Measurements from ENCODE around the gene NCK2. TPM values are rescaled to one million over a fixed set of nuclear protein-coding genes. Genes with fewer than 3 reads are reported as not detected.

The NCK2 gene
- total RNA-seq, 2 experiments from 2014 or later: 84.7 to 87.5 TPM

- peak overlapping the region; percentile 99 for H3K27ac Mint-ChIP-seq
- peak; percentile 16 for ATAC-seq
- H3K4me3 Mint-ChIP-seq: peak overlapping the region; percentile 97
- no peaks in the 10 kb centered on the region for H3K27me3 Mint-ChIP-seq
- peaks cover 63% of the 10 kb centered on the region for H3K36me3 Mint-ChIP-seq (ENCODE audit: low read depth)
- ChIA-PET CTCF (interaction anchor here (0.6 to 2.4 kb wide), 10 partner anchors 8 to 171 kb away, joined by 3 to 9 read pairs (median 4); no protein-coding TSS in a partner anchor), POLR2A (interaction anchor here (0.6 to 4.6 kb wide), 12 partner anchors 7 to 167 kb away, joined by 3 to 44 read pairs (median 4); no protein-coding TSS in a partner anchor)
- peak; percentile 62 for DNase-seq
- H3K9me3 Mint-ChIP-seq (ENCODE audit: low read depth): no peaks in the 10 kb centered on the region
- intact Hi-C loops (cut with DNase I, micrococcal nuclease): loop anchor here (1.0 to 10.0 kb wide), 10 partner anchors 42 to 445 kb away; partner anchors contain the start of gene C2orf49 (in 2 of the 2)
- H3K4me1 Mint-ChIP-seq: peaks cover 66% of the 10 kb centered on the region
These were observed 3.3 kb downstream of the NCK2 start for GRCh38 chr2:105747991-105748390.

GRCh38 chr2:105748566-105748965, 3.9 kb downstream of the NCK2 start:
- ChIA-PET POLR2A (interaction anchor here (3.4 to 4.6 kb wide), 2 partner anchors 40 to 55 kb away, joined by 24 to 31 read pairs; no protein-coding TSS in a partner anchor), CTCF (interaction anchor here (1.3 to 2.4 kb wide), 3 partner anchors 10 to 50 kb away, joined by 3 to 15 read pairs (median 10); no protein-coding TSS in a partner anchor)
- Mint-ChIP-seq H3K4me1 (peaks cover 66% of the 10 kb centered on the region), H3K27me3 (no peaks in the 10 kb centered on the region), H3K4me3 (peak overlapping the region; percentile 97), H3K27ac (peak overlapping the region; percentile 99), H3K36me3 (ENCODE audit: low read depth) (peaks cover 69% of the 10 kb centered on the region), H3K9me3 (ENCODE audit: low read depth) (no peaks in the 10 kb centered on the region)
- ATAC-seq (no peak), DNase-seq (no peak)
- intact Hi-C loops (cut with DNase I, micrococcal nuclease): loop anchor here (1.0 to 10.0 kb wide), 6 partner anchors 42 to 444 kb away; partner anchors contain the start of gene C2orf49 (in 2 of the 2)

GRCh38 chr2:105749583-105750400, 5.1 kb downstream of the NCK2 start:
- CTCF ChIA-PET: interaction anchor here (0.7 to 2.4 kb wide), 7 partner anchors 8 to 279 kb away, joined by 3 to 15 read pairs (median 4); no protein-coding TSS in a partner anchor
- Mint-ChIP-seq H3K4me1 (peaks cover 71% of the 10 kb centered on the region), H3K27ac (peak overlapping the region; percentile 99), H3K4me3 (peak overlapping the region; percentile 97), H3K9me3 (ENCODE audit: low read depth) (no peaks in the 10 kb centered on the region), H3K36me3 (ENCODE audit: low read depth) (peaks cover 78% of the 10 kb centered on the region), H3K27me3 (no peaks in the 10 kb centered on the region)
- intact Hi-C loops (cut with DNase I, micrococcal nuclease): loop anchor here (2.0 to 10.0 kb wide), 5 partner anchors 47 to 443 kb away; partner anchors contain the start of gene C2orf49 (in 2 of the 2)
- DNase-seq (peak; percentile 78), ATAC-seq (peak; percentile 23)
- POLR2A ChIA-PET: interaction anchor here (0.6 to 4.6 kb wide), 7 partner anchors 13 to 136 kb away, joined by 3 to 24 read pairs (median 4); no protein-coding TSS in a partner anchor

- no peaks in the 10 kb centered on the region for H3K9me3 Mint-ChIP-seq (ENCODE audit: low read depth)
- DNase-seq: no peak
- peaks cover 82% of the 10 kb centered on the region for H3K36me3 Mint-ChIP-seq (ENCODE audit: low read depth)
- no peak for ATAC-seq
- H3K27ac Mint-ChIP-seq: peak overlapping the region; percentile 99
- H3K27me3 Mint-ChIP-seq: no peaks in the 10 kb centered on the region
- ChIA-PET CTCF (interaction anchor here (2.4 kb wide), 1 partner anchor 47 kb away, joined by 15 read pairs; no protein-coding TSS in a partner anchor), POLR2A (no interaction called here)
- peaks cover 81% of the 10 kb centered on the region for H3K4me1 Mint-ChIP-seq
- H3K4me3 Mint-ChIP-seq: peak overlapping the region; percentile 97
- intact Hi-C loops (cut with DNase I, micrococcal nuclease): no loop called here
These were observed 6.0 kb downstream of the NCK2 start for GRCh38 chr2:105750735-105751134.

DNA sequence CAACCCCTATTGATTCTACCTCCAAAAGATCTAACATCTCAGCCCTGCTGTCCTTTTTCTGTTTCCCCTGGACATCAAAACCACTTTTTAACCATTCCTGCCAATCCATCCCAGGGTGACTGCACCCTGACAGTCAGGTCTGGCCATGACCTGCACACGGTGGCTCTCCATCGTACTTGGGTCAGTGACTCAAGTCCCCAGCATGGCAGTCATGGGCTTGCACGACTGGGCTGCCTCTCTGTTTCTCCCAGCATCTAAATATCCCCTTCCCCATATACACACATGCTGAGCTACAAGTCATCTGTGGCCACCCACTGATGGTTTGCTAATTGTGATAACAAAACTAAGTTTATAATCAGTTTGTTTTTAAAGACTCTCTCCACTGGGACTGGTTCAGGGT, 6.6 kb downstream of the NCK2 start:
- DNase-seq (no peak), ATAC-seq (no peak)
- intact Hi-C loops (cut with DNase I, micrococcal nuclease): no loop called here
- Mint-ChIP-seq H3K36me3 (ENCODE audit: low read depth) (peaks cover 83% of the 10 kb centered on the region), H3K9me3 (ENCODE audit: low read depth) (no peaks in the 10 kb centered on the region), H3K27me3 (no peaks in the 10 kb centered on the region), H3K4me3 (peak overlapping the region; percentile 97), H3K4me1 (peaks cover 86% of the 10 kb centered on the region), H3K27ac (peak overlapping the region; percentile 99)
- POLR2A ChIA-PET: no interaction called here
- CTCF ChIA-PET: interaction anchor here (2.4 kb wide), 1 partner anchor 47 kb away, joined by 15 read pairs; no protein-coding TSS in a partner anchor

GRCh38 chr2:105752691-105753358, 8.1 kb downstream of the NCK2 start:
- no peak for DNase-seq
- Mint-ChIP-seq H3K4me1 (peaks cover 94% of the 10 kb centered on the region), H3K36me3 (ENCODE audit: low read depth) (peaks cover 77% of the 10 kb centered on the region), H3K4me3 (peak overlapping the region; percentile 56), H3K27me3 (no peaks in the 10 kb centered on the region), H3K27ac (peak overlapping the region; percentile 95), H3K9me3 (ENCODE audit: low read depth) (no peaks in the 10 kb centered on the region)
- no peak for ATAC-seq
- ChIA-PET POLR2A (interaction anchor here (0.6 to 1.7 kb wide), 3 partner anchors 14 to 50 kb away, joined by 4 to 7 read pairs (median 5); no protein-coding TSS in a partner anchor), CTCF (interaction anchor here (1.1 to 2.1 kb wide), 4 partner anchors 10 to 176 kb away, joined by 3 to 7 read pairs (median 4); no protein-coding TSS in a partner anchor)
- intact Hi-C loops (cut with DNase I, micrococcal nuclease): no loop called here

DNA sequence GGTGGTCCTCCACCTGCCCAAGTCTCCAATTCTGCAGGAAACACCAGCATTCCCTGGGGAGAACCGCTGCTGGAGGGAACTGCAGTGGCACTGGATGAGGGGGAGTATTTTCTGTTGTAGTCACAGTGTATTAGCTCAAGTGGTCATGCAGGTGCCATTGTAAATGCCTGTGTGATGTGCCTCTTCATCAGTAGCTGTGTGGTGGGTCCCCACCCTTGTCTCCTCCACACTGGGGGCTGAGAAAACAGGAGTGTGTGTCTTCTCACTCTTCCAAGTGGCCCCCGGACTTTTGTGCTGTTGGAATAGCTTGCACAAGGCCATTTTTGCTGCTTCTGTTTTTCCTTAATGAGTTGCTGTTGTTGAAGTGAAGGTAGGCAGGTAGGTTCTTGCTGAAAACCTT, 8.7 kb downstream of the NCK2 start:
- H3K4me3 Mint-ChIP-seq: peak overlapping the region; percentile 56
- H3K4me1 Mint-ChIP-seq: peaks cover 95% of the 10 kb centered on the region
- CTCF ChIA-PET: interaction anchor here (1.1 to 2.1 kb wide), 4 partner anchors 10 to 176 kb away, joined by 3 to 7 read pairs (median 4); no protein-coding TSS in a partner anchor
- DNase-seq (no peak), ATAC-seq (no peak)
- intact Hi-C loops (cut with DNase I, micrococcal nuclease): no loop called here
- peak overlapping the region; percentile 95 for H3K27ac Mint-ChIP-seq
- no peaks in the 10 kb centered on the region for H3K27me3 Mint-ChIP-seq
- POLR2A ChIA-PET: interaction anchor here (0.7 to 3.8 kb wide), 4 partner anchors 7 to 54 kb away, joined by 3 to 44 read pairs (median 6); no protein-coding TSS in a partner anchor
- H3K36me3 Mint-ChIP-seq (ENCODE audit: low read depth): peaks cover 74% of the 10 kb centered on the region
- H3K9me3 Mint-ChIP-seq (ENCODE audit: low read depth): no peaks in the 10 kb centered on the region

- peak; percentile 66 for ATAC-seq
- Mint-ChIP-seq H3K36me3 (ENCODE audit: low read depth) (peaks cover 75% of the 10 kb centered on the region), H3K27ac (peak overlapping the region; percentile 95), H3K4me1 (peaks cover 96% of the 10 kb centered on the region), H3K4me3 (peak overlapping the region; percentile 49), H3K27me3 (no peaks in the 10 kb centered on the region), H3K9me3 (ENCODE audit: low read depth) (no peaks in the 10 kb centered on the region)
- intact Hi-C loops (cut with DNase I, micrococcal nuclease): loop anchor here (1.0 to 2.0 kb wide), 3 partner anchors 8 to 43 kb away; no protein-coding TSS in a partner anchor
- peak; percentile 83 for DNase-seq
- POLR2A ChIA-PET: interaction anchor here (0.5 to 3.8 kb wide), 7 partner anchors 8 to 176 kb away, joined by 3 to 44 read pairs (median 7); no protein-coding TSS in a partner anchor
- CTCF ChIA-PET: interaction anchor here (0.6 to 2.1 kb wide), 6 partner anchors 9 to 177 kb away, joined by 3 to 7 read pairs (median 4); no protein-coding TSS in a partner anchor
These were observed 9.3 kb downstream of the NCK2 start for GRCh38 chr2:105754011-105754410.

GRCh38 chr2:105754994-105755393, 10.3 kb downstream of the NCK2 start:
- peaks cover 95% of the 10 kb centered on the region for H3K4me1 Mint-ChIP-seq
- H3K36me3 Mint-ChIP-seq (ENCODE audit: low read depth): peaks cover 74% of the 10 kb centered on the region
- CTCF ChIA-PET: interaction anchor here (0.7 to 2.2 kb wide), 11 partner anchors 9 to 178 kb away, joined by 3 to 9 read pairs (median 4); no protein-coding TSS in a partner anchor
- H3K4me3 Mint-ChIP-seq: peak overlapping the region; percentile 49
- POLR2A ChIA-PET: interaction anchor here (0.7 to 3.8 kb wide), 4 partner anchors 9 to 49 kb away, joined by 3 to 44 read pairs (median 6); no protein-coding TSS in a partner anchor
- H3K27ac Mint-ChIP-seq: peak overlapping the region; percentile 95
- no peak for DNase-seq
- intact Hi-C loops (cut with DNase I, micrococcal nuclease): loop anchor here (1.0 to 2.0 kb wide), 3 partner anchors 9 to 42 kb away; no protein-coding TSS in a partner anchor
- H3K27me3 Mint-ChIP-seq: no peaks in the 10 kb centered on the region
- no peak for ATAC-seq
- no peaks in the 10 kb centered on the region for H3K9me3 Mint-ChIP-seq (ENCODE audit: low read depth)

DNA sequence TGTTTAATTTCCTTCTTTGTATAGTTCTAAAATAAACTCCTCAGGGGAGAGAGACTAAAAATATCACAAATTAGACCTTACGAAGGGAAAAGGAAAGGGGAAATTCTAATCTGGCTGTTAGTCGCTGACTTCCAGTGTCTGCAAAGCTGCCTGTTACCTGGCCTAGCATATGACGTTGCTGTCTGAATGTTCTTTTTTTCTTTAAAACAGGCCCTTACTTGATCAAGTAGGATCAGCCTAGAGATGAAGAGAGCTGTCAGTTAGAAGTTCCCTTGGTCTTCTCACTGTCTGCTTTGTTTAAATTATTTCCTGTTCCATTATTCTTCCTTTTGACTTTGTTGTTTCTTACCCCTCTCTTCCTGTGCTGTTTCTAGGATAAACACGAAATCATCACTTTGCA, 11.2 kb downstream of the NCK2 start:
- peak overlapping the region; percentile 95 for H3K27ac Mint-ChIP-seq
- ATAC-seq: peak; percentile 12
- peak overlapping the region; percentile 49 for H3K4me3 Mint-ChIP-seq
- intact Hi-C loops (cut with DNase I, micrococcal nuclease): loop anchor here (2.0 kb wide), 2 partner anchors 13 to 41 kb away; no protein-coding TSS in a partner anchor
- H3K4me1 Mint-ChIP-seq: peaks cover 95% of the 10 kb centered on the region
- CTCF ChIA-PET: interaction anchor here (0.7 to 2.2 kb wide), 14 partner anchors 8 to 338 kb away, joined by 3 to 9 read pairs (median 4); no protein-coding TSS in a partner anchor
- no peaks in the 10 kb centered on the region for H3K9me3 Mint-ChIP-seq (ENCODE audit: low read depth)
- no peak for DNase-seq
- POLR2A ChIA-PET: interaction anchor here (0.6 to 3.8 kb wide), 4 partner anchors 10 to 21 kb away, joined by 3 to 44 read pairs (median 6); no protein-coding TSS in a partner anchor
- H3K27me3 Mint-ChIP-seq: no peaks in the 10 kb centered on the region
- H3K36me3 Mint-ChIP-seq (ENCODE audit: low read depth): peaks cover 71% of the 10 kb centered on the region

All from activated CD4-positive, alpha-beta T cell treated with anti-CD3 and anti-CD28 coated beads for 36 hours (primary cell).